ENCODE data around the gene GUCD1. TPM values are rescaled to one million over a fixed set of nuclear protein-coding genes. Genes with fewer than 3 reads are reported as not detected.
"Not testable (repeated sequence)": the region's sequence is repeated elsewhere in the genome, so short reads cannot be mapped to it uniquely, and the experiment has no call there.

GUCD1 gene
- polyA plus RNA-seq, 1 donor (not counting 4 experiments of a cell fraction or from before 2014, with no cell fraction given), result 43.0 TPM

- DNase-seq (ENCODE audit: low read depth, low spot score); H3K36me3 ChIP-seq (ENCODE audit: control insufficient read depth in 2 of 2, extremely low read depth in 1 of 2, insufficient read depth in 2 of 2, low read length in 2 of 2); H3K9me1 ChIP-seq (ENCODE audit: control insufficient read depth, extremely low read depth, insufficient read depth, low read length); H2AFZ ChIP-seq (ENCODE audit: control insufficient read depth, low read length); H3K79me2 ChIP-seq (ENCODE audit: control insufficient read depth, insufficient read depth, low read length); H3K4me2 ChIP-seq (ENCODE audit: control insufficient read depth, extremely low read depth, insufficient read depth, low read depth, low read length); H4K20me1 ChIP-seq (ENCODE audit: control insufficient read depth, extremely low read depth, insufficient read depth, low read length); H3K9ac ChIP-seq (ENCODE audit: control insufficient read depth, extremely low read depth, insufficient read depth, low read length); H3K4me3 ChIP-seq (ENCODE audit: control insufficient read depth in 2 of 3, extremely low read depth in 1 of 3, insufficient read depth in 2 of 3, low read depth in 1 of 3, low read length in 3 of 3); dilution Hi-C loops (cut with MboI; ENCODE audit: extremely low pct_ligation_motif_present, low sequenced_read_pairs); H3K27ac ChIP-seq (ENCODE audit: control insufficient read depth, insufficient read depth, low read length); H3K9me3 ChIP-seq (ENCODE audit: control insufficient read depth, low read depth, low read length); H3K27me3 ChIP-seq (ENCODE audit: control insufficient read depth, extremely low read depth, insufficient read depth, low read length); FAIRE-seq: not testable (repeated sequence)
- peaks cover 22% of the 10 kb centered on the region for H3K4me1 ChIP-seq (ENCODE audit: control insufficient read depth, extremely low read depth, insufficient read depth, low read length)
These were observed 47.3 kb upstream of the GUCD1 start for GRCh38 chr22:24602105-24602749.

GRCh38 chr22:24601217-24602104, 46.5 kb upstream of the GUCD1 start:
- DNase-seq (ENCODE audit: low read depth, low spot score) (no peak), FAIRE-seq (no peak)
- no peak for TF ChIP-seq EZH2 (IDR thresholded peaks at IDR 0.05; ENCODE audit: low read length)
- TF ChIP-seq CTCF (optimal IDR thresholded peaks at IDR 0.05 in 1 of 3, IDR thresholded peaks at IDR 0.05 in 1 of 3, conservative IDR thresholded peaks at IDR 0.05 in 1 of 3; ENCODE audit: extremely low read depth in 1 of 3, insufficient read depth in 2 of 3, low read length in 3 of 3), result no peak
- Histone ChIP-seq H3K4me2 (ENCODE audit: control insufficient read depth, extremely low read depth, insufficient read depth, low read depth, low read length) (no peak overlapping the region), H3K9me1 (ENCODE audit: control insufficient read depth, extremely low read depth, insufficient read depth, low read length) (no peaks in the 10 kb centered on the region), H3K27ac (ENCODE audit: control insufficient read depth, insufficient read depth, low read length) (no peak overlapping the region), H3K4me1 (ENCODE audit: control insufficient read depth, extremely low read depth, insufficient read depth, low read length) (peaks cover 22% of the 10 kb centered on the region), H3K9ac (ENCODE audit: control insufficient read depth, extremely low read depth, insufficient read depth, low read length) (no peak overlapping the region), H3K4me3 (ENCODE audit: control insufficient read depth in 2 of 3, extremely low read depth in 1 of 3, insufficient read depth in 2 of 3, low read depth in 1 of 3, low read length in 3 of 3) (no peak overlapping the region), H4K20me1 (ENCODE audit: control insufficient read depth, extremely low read depth, insufficient read depth, low read length) (no peaks in the 10 kb centered on the region), H2AFZ (ENCODE audit: control insufficient read depth, low read length) (no peak overlapping the region), H3K79me2 (ENCODE audit: control insufficient read depth, insufficient read depth, low read length) (no peaks in the 10 kb centered on the region), H3K36me3 (ENCODE audit: control insufficient read depth in 2 of 2, extremely low read depth in 1 of 2, insufficient read depth in 2 of 2, low read length in 2 of 2) (no peaks in the 10 kb centered on the region), H3K9me3 (ENCODE audit: control insufficient read depth, low read depth, low read length) (no peaks in the 10 kb centered on the region), H3K27me3 (ENCODE audit: control insufficient read depth, extremely low read depth, insufficient read depth, low read length) (no peaks in the 10 kb centered on the region)
- dilution Hi-C loops (cut with MboI; ENCODE audit: extremely low pct_ligation_motif_present, low sequenced_read_pairs), result no loop called here

GRCh38 chr22:24599958-24600715, 45.2 kb upstream of the GUCD1 start:
- dilution Hi-C loops (cut with MboI; ENCODE audit: extremely low pct_ligation_motif_present, low sequenced_read_pairs); H3K9me1 ChIP-seq (ENCODE audit: control insufficient read depth, extremely low read depth, insufficient read depth, low read length); H3K36me3 ChIP-seq (ENCODE audit: control insufficient read depth in 2 of 2, extremely low read depth in 1 of 2, insufficient read depth in 2 of 2, low read length in 2 of 2); H3K27ac ChIP-seq (ENCODE audit: control insufficient read depth, insufficient read depth, low read length); H4K20me1 ChIP-seq (ENCODE audit: control insufficient read depth, extremely low read depth, insufficient read depth, low read length); DNase-seq (ENCODE audit: low read depth, low spot score); H2AFZ ChIP-seq (ENCODE audit: control insufficient read depth, low read length); FAIRE-seq; H3K4me3 ChIP-seq (ENCODE audit: control insufficient read depth in 2 of 3, extremely low read depth in 1 of 3, insufficient read depth in 2 of 3, low read depth in 1 of 3, low read length in 3 of 3); H3K27me3 ChIP-seq (ENCODE audit: control insufficient read depth, extremely low read depth, insufficient read depth, low read length); H3K4me2 ChIP-seq (ENCODE audit: control insufficient read depth, extremely low read depth, insufficient read depth, low read depth, low read length); H3K79me2 ChIP-seq (ENCODE audit: control insufficient read depth, insufficient read depth, low read length); H3K9ac ChIP-seq (ENCODE audit: control insufficient read depth, extremely low read depth, insufficient read depth, low read length); H3K9me3 ChIP-seq (ENCODE audit: control insufficient read depth, low read depth, low read length): not testable (repeated sequence)
- peaks cover 22% of the 10 kb centered on the region for H3K4me1 ChIP-seq (ENCODE audit: control insufficient read depth, extremely low read depth, insufficient read depth, low read length)
